HK-2 (cell line): ENCODE data around the gene GDAP2.
"Not testable (repeated sequence)": the region's sequence is repeated elsewhere in the genome, so short reads cannot be mapped to it uniquely, and the experiment has no call there.

Experiments
- DNase-seq: peaks from one replicate; pipeline ENCODE4 v3.0.0-alpha.2; 2018; ENCODE audit not compliant: unreplicated experiment

The GDAP2 gene

GRCh38 chr1:117902944-117903343 lies 26.5 kb downstream of the GDAP2 start:
- no peak for DNase-seq

- no peak for DNase-seq
Observed at GRCh38 chr1:117899801-117900200, 29.6 kb downstream of the GDAP2 start.

- DNase-seq, result peak; percentile 1
Observed at GRCh38 chr1:117897551-117897950, 31.9 kb downstream of the GDAP2 start.

GRCh38 chr1:117895482-117896114 lies 33.8 kb downstream of the GDAP2 start:
- peak; percentile 48 for DNase-seq

- DNase-seq, result no peak
Observed at GRCh38 chr1:117894078-117894477, 35.3 kb downstream of the GDAP2 start.

GRCh38 chr1:117892512-117892911 lies 36.9 kb downstream of the GDAP2 start:
- no peak for DNase-seq

- DNase-seq, result no peak
Observed at GRCh38 chr1:117890452-117890851, 39.0 kb downstream of the GDAP2 start.

GRCh38 chr1:117886101-117886795 lies 43.2 kb downstream of the GDAP2 start:
- DNase-seq, result no peak

- no peak for DNase-seq
Observed at GRCh38 chr1:117883616-117884015, 45.8 kb downstream of the GDAP2 start.

- no peak for DNase-seq
Observed at GRCh38 chr1:117879284-117879683, 50.1 kb downstream of the GDAP2 start.

GRCh38 chr1:117877823-117878222 lies 51.6 kb downstream of the GDAP2 start:
- DNase-seq, result no peak

GRCh38 chr1:117871013-117871412 lies 58.4 kb downstream of the GDAP2 start:
- no peak for DNase-seq

- no peak for DNase-seq
Observed at GRCh38 chr1:117861694-117862093, 67.7 kb downstream of the GDAP2 start.

- no peak for DNase-seq
Observed at GRCh38 chr1:117860896-117861610, 68.4 kb downstream of the GDAP2 start.

- DNase-seq, result no peak
Observed at GRCh38 chr1:117859901-117860300, 69.5 kb downstream of the GDAP2 start.

GRCh38 chr1:117857418-117857817 lies 72.0 kb downstream of the GDAP2 start:
- no peak for DNase-seq

- DNase-seq, result no peak
Observed at GRCh38 chr1:117852853-117853553, 76.4 kb downstream of the GDAP2 start.

- DNase-seq, result no peak
Observed at GRCh38 chr1:117851687-117852086, 77.7 kb downstream of the GDAP2 start.

- DNase-seq, result no peak
Observed at GRCh38 chr1:117846674-117847425, 82.6 kb downstream of the GDAP2 start.

GRCh38 chr1:117844478-117844877 lies 84.9 kb downstream of the GDAP2 start:
- DNase-seq, result not testable (repeated sequence)

GRCh38 chr1:117843791-117844190 lies 85.6 kb downstream of the GDAP2 start:
- no peak for DNase-seq
